Measurements from ENCODE around the gene NFKB1.
"Not testable (repeated sequence)": the region's sequence is repeated elsewhere in the genome, so short reads cannot be mapped to it uniquely, and the experiment has no call there.

The NFKB1 gene

GRCh38 chr4:102500696-102501446, at the start of gene NFKB1:
NFKB1 (plus strand) TSS chr4:102501359; CDS start chr4:102525519, 24,160 bp downstream.
- DNase-seq = peak; percentile 66

- no peak for DNase-seq
Observed at GRCh38 chr4:102452854-102453253, 48.3 kb upstream of the NFKB1 start.

DNA sequence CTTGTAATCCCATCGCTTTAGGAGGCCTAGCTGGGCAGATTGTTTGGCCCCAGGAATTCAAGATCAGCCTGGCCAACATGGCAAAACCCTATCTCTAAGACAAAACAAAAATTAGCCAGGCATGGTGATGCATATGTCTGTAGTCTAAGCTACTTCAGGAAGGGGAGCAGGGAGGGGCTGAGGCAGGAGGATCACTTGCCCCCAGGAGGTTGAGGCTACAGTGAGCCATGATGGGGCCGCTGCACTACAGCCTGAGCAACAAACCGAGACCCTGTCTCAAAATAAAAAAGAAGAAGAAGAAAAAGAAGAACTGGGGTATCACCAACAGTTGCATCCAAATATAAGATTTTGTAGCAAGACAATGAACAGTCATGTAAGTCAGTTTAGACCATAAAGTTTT, 47.3 kb upstream of the NFKB1 start:
- no peak for DNase-seq

DNA sequence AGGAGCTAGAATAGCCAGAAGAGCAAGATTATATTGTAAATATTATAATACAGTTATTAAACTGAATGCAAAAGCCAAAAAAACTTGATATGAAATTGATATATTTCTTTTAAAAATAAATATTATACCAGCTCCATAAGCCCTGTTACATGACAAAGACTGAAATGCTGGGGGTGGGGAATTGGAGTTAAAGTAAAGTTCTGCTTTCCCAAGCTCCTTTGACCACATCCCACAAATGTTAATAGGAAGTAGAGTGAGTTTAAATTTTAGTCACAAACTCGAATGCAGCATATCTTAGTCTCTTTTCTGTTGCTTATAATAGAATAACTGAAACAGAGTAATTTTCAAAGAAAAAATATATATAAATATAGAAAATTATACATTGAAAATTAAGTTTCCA, 46.9 kb upstream of the NFKB1 start:
- DNase-seq = no peak

GRCh38 chr4:102454981-102455685, 46.0 kb upstream of the NFKB1 start:
- DNase-seq = no peak

- DNase-seq = no peak
Observed at GRCh38 chr4:102455750-102456149, 45.4 kb upstream of the NFKB1 start.

DNA sequence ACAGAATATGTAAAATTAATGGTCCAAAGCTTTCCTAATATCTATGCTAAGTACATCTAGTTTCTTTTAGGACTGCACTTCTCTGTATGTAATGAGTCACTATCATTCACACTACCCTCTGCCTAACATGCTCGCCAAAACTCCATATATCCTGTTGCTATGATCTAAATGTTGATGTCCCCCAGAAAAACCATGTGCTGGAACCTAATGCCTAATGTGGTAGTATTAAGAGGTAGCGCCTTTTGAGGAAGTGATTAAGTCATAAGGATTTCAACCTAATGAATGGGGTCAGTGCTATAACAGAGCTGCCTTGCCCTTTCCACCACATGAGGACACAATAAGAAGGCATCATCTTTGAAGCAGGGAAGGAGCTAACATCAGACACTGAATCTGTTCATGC, 34.9 kb upstream of the NFKB1 start:
- no peak for DNase-seq

- DNase-seq = no peak
Observed at GRCh38 chr4:102469806-102470205, 31.4 kb upstream of the NFKB1 start.

- no peak for DNase-seq
Observed at GRCh38 chr4:102472441-102473013, 28.6 kb upstream of the NFKB1 start.

GRCh38 chr4:102473476-102473875, 27.7 kb upstream of the NFKB1 start:
- no peak for DNase-seq

DNA sequence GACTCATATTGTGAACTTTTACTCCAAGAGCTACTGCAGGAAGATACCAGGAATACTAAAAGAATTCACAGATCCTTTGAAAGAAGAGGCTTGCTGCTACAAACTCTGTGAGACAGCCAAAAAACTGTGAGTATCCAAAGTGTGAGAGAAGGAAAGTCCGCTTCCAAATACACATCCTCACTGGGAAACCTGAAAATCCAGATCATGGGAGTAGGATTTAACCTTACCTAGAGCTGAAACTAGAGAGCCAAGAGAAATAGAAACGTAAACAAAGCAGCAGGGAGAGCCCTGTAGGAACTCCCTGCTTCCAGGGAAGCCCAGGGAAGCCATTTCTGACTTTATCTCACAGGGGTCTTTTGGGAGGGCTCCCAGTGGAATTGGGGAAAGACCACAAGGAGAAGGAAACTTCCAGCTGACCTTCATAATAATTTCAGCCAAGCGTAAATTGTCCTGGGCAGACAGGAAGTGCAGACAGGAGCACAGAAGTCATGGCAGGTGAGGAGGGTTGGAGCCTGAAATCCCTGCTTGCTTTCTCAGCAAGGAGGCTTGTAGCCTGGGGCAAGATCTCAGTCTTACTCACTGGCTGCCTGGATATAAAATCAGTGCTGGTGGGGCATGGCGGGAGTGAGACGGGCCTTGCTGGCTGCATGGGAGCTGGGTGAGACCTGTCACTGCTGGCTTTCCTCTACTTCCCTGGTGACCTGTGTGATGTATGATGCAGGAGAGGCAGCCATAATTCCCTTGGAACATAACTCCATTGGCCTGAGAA, 26.2 kb upstream of the NFKB1 start:
- DNase-seq = no peak

DNA sequence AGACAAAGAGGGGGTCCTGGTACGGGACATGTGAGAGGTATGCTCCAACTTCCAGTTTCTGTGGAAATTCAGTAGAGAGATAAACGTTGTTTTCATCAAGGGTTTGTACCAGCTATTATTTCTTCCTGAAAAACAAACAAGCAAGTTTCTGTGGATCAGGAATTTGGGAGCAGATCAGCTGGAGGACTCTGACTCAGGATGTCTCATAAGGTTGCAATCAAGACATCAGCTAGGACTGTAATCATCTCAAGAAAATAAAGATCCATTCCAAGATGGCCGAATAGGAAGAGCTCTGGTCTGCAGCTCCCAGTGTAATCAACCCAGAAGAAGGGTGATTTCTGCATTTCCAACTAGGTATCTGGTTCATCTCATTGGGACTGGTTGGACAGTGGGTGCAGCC, 23.5 kb upstream of the NFKB1 start:
- DNase-seq = no peak

DNA sequence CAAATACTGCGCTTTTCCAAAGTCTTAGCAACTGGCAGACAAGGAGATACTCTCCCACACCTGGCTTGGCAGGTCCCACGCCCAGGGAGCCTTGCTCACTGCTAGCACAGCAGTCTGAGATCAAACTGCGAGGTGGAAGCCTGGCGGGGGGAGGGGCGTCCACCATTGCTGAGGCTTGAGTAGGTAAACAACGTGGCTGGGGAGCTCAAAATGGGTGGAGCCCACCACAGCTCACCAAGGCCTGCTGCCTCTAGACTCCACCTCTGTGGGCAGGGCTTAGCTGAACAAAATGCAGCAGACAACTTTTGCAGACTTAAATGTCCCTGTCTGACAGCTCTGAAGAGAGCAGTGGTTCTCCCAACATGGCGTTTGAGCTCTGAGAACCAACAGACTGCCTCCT, 23.0 kb upstream of the NFKB1 start:
- DNase-seq = no peak

GRCh38 chr4:102479832-102480231, 21.3 kb upstream of the NFKB1 start:
- DNase-seq = not testable (repeated sequence)

GRCh38 chr4:102483120-102483519, 18.0 kb upstream of the NFKB1 start:
- DNase-seq = no peak

DNA sequence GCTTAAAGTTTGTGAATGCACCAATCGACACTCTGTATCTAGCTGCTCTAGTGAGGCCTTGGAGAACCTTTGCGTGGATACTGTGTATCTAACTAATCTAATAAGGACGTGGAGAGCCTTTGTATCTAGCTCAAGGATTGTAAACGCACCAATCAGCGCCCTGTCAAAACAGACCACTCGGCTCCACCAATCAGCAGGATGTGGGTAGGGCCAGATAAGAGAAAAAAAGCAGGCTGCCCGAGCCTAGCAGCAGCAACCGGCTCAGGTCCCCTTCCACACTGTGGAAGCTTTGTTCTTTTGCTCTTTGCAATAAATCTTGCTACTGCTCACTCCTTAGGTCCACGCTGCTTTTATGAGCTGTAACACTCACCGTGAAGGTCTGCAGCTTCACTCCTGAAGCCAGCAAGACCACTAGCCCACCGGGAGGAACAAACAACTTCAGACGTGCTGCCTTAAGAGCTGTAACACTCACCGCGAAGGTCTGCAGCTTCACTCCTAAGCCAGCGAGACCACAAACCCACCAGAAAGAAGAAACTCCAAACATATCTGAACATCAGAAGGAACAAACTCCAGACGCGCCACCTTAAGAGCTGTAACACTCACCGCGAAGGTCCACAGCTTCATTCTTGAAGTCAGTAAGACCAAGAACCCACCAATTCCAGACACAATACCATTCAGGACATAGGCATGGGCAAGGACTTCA, 17.0 kb upstream of the NFKB1 start:
- not testable (repeated sequence) for DNase-seq

DNA sequence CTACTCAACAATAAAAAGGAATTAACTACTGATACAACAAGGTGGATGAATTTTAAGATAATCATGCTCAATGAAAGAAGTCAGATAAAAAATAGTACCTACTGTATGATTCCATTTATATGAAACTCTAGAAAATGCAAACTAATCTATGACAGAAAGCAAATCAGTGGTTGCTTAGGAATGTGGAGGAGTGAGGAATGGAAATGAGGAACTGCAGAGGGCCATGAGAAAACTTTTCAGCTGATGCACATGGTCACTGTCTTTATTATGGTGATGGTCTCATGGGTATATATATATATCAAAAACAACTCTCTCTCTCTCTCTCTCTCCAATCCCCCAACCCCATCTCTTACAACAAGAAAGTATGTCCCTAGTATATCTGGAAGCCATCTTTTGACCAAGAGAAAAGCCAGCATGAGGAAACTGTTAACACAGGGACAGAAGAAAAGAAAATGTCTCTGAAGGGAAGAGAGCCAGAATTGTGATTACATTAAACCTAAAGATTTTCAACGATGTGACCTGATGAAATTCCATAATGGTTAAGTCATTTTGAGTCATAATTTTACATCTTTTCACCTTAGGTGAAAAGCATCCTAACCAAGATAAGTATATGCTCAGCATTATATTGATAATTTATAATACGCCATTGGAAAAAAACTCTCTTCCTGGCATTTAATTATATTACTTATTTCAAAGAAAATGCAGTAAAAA, 8.5 kb upstream of the NFKB1 start:
- no peak for DNase-seq

DNA sequence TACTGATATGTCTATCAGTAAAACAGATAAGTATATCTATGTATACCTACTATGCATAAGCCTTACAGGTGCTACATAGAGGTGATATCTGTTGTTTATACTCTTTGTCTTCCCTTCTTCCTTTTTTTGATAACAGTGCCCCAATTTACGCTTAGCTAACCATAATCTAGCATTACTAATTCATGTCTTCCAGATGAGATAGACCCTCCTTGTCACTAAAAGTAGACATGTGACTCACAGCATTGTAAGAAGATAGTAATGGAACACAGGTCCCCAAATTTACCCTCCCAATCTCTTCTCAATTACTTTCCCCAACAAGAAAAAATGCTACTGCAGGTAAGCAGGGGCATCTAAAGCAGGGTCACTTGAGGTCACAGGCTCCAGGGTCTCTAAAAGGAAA, 7.9 kb upstream of the NFKB1 start:
- DNase-seq = no peak

DNA sequence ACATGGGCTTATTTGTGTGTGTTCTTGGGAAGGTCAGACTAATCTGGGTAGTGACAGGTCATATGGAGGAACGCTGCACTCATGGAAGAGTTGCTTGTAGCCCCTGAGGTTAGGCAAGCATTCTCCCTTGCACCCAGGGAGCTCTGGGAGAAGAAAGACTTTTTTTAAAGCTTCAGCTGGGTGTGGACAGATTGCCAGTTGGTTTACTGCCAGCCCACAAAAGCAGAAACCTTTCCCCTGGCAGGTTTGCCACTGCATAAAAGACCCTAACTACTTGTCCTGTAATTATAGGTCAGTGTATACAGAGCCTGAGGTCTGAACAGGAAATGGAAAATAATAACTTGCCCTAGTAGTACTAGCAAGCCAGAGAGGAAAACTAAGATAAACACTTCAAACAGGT, 7.4 kb upstream of the NFKB1 start:
- DNase-seq = no peak

DNA sequence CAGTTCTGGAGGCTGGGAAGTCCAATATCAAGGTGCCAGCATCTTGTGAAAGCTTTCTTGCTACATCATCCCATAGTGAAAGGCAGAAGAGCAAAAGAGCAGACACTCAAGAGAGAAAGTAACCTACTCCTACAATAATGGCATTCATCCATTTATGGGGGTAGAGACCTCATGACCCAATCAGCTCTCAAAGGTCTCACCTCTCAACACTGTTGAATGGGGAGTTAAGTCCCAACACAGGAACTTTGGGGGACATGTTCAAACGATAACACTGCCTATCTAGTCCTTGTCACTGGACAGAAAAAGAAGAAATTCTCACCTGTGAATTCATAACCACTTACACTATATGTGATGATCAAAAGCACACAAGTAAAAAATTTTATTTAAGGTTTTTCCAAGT, 6.6 kb upstream of the NFKB1 start:
- DNase-seq = no peak

GRCh38 chr4:102497986-102498385, 3.2 kb upstream of the NFKB1 start:
- no peak for DNase-seq

DNA sequence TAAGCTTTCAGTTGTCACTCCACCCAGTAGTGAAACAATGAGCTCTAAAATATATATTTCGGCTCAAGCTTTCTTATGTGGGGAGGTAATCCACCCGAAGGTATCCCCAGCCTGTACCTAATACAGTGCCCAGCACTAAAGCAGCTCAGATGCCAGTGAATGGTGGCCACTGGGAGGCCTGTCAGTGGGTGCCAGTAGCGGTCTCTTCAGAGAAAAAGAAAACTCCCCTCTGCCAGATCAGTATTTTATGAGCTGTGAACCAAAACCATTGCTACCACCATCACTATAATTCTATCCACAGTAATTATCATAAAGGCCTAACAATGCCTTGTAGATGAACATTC, 835 bp upstream of the NFKB1 start:
- no peak for DNase-seq

DNA sequence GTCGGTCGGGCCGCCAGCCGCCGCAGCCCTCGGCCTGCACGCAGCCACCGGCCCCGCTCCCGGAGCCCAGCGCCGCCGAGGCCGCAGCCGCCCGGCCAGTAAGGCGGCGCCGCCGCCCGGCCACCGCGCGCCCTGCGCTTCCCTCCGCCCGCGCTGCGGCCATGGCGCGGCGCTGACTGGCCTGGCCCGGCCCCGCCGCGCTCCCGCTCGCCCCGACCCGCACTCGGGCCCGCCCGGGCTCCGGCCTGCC, 213 bp downstream of the NFKB1 start:
- no peak for DNase-seq
